NCI-H128 (cell line): ENCODE results near the gene CROCC.
A peak's percentile ranks its signal among the peaks of the same experiment; 100 is the strongest.

Experiments used
- DNase-seq: peaks from one replicate; lab custom pipeline; 2025; ENCODE audit not compliant: unreplicated experiment; lab: John Stamatoyannopoulos, UW

The CROCC gene

DNA sequence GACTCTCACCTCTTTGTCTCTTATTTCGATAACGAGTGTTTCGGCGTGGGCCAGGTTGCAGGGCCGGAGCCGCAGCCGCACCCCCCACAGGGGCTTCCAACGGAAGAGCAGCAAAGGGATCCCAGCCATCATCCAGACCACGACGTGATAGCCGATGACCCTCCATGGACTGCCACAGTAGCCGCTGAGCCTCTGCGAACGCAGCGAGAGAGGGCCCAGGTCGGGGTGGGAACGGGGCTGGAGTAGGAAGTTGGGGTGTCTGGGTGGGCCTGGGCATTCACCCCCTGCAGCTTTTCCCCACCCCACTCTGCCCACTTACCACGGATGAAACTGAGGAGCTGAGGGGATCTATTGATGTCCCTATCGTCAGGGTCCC, 83.6 kb downstream of the CROCC start:
- no peak for DNase-seq

DNA sequence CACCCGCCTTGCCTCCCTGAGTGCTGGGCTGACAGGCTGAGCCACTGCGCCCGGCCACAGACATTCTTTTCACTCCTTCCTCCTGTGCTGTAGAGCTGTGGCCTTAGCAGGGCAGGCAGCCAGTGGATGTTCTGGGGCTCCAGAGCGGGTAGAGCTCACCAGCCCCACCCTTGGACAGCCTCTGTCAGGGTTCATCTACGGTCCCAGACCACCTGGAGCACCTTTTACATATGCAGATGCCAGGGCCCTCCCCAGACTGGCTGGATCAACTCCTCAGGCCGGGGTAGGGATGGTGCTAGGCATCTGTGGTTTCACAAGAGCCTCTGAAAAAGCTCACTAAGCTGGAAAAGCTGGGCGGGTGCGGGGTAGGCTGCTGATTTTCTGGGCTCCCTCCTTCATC, 85.4 kb downstream of the CROCC start:
- no peak for DNase-seq

DNA sequence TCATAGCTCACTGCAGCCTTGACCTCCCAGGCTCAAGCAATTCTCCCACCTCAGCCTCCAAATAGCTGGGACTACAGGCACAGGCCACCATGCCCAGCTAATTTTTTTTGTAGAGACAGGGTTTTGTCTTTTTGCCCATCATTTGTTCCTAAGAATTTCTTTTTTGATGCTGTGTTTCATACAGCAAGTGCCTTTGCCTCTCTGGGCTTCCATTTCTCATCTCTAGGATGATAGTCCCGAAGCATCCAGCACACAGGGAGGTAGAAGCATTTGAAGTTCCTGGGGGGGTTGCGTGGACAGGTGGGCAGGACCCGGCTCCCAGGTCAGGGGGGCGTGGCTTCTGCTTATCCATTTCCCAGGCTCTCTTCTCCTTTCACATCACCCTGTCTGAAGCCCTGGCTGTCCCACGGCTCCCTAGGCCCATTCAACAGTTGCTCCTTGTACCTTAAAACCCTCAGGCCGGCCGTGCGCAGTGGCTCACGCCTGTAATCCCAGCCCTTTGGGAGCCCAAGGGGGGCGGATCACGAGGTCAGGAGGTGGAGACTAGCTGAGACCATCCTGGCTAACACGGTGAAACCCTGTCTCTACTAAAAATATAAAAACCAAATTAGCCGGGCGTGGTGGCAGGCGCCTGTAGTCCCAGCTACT, 86.6 kb downstream of the CROCC start:
- no peak for DNase-seq

DNA sequence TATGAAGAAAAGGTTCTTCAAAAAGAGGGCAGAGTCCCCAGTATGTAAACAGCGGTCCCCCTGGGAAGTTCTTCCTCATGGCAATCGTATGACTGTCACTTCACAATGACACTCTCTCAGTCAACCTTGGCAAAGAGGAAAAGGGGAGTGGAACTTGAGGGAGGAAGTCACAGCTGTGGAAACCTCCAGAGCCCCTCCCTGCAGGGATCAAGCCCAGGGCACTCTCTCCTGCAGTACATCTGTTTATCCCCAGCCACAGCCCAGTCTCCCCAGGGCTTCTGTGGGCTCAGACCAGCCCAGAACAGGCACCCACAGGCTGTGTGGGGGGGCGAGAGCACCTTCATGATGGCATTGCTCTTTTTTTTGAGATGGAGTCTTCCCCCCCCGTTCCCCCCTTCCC, 88.0 kb downstream of the CROCC start:
- no peak for DNase-seq

DNA sequence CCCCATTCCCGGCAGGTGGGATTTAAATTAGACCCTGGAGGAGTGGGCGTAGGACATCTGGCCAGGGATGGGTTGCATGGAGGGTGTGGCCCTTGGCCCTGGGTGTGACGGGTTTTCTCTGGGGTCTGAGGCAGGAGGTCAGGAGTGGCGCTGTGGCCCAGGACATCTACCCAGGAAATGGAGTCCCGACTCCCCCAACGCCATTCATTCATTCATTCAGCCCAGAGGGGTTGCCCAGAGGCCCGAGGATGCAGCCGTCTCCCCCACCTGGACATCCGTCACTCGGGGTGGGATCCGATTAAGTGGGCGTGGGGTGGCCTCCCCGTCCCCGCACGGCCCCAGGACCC, 89.3 kb downstream of the CROCC start:
- DNase-seq, result no peak

DNA sequence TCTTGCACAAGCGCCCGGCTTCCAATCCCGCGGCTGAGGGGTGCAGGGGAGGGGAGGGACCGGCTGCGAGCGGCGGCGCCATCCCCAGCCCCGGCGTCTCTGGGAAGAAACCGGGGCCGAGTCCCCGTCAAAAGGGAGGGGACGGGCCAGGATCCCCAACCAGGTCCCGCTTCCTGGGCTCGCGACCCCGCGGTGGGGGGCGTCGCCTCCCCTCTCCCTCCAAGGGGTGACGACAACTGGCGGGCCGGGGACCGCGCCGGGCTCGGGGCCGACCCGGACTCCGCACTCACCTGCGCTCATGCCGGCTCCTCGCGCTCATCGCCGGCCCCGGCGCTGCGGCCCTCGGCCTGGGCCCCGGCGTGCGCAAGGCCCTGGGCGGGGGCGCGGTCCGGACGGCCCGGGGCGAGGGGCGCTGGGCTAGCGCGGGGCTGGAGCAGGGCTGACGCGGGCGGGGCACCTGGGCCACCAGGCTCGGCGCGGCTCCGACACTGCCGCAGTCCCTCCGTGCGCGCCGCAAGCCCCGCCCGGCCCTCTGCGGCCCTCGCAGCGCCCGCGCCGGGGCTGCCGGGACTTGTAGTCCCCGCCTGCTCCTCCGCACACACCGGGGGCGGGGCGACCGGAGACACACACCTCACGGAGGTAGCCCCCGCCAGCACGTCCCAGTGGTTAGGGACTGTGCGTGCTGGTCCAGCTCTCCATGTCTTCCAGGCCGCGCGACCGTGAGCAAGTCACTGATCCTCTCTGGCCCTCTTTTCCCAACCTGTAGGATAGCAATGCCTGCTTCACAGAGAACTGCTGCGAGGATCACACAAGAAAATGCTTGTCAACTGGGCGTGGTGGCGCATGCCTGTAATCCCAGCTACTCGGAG, 89.9 kb downstream of the CROCC start, which contains the start of gene ATP13A2:
Gene ATP13A2, minus strand, starts transcription at position 490 of the 869 bp plus-strand sequence. Its CDS starts 190 bp downstream, at position 300.
- DNase-seq, result peak; percentile 86

DNA sequence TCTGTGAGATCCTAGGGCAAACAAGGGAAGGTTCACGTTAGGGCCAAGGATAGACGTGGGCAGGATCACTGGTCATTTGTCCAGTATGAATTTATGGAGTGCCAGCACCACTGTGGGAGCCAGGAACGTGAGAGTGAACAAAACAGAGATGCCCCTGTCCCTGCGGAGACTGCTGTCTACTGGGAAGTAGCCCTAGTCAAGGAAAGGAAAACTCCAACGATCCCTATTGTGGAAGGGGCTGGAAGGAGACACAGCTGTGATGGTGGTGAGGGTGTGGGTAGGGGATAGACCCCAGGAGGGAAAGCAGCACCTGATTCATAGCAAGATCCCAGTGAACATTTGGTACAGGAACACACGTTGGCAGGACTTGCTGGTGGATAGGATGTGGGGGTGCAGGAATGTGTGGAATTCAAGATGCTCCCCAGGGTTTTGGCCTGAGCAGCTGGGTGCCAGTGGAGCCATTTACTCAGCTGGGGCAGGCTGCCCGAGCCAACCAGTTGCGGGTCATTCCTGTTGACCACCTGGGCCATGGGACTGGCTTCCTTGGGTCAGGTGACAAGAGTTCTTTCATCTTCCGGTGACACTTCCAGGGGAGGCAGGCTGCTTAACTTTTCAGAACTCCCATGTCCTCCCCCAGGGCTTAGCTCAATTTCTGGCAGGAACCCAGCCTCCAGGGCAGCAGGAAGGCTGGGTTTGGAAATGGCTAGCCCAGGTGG, 91.2 kb downstream of the CROCC start:
- no peak for DNase-seq

DNA sequence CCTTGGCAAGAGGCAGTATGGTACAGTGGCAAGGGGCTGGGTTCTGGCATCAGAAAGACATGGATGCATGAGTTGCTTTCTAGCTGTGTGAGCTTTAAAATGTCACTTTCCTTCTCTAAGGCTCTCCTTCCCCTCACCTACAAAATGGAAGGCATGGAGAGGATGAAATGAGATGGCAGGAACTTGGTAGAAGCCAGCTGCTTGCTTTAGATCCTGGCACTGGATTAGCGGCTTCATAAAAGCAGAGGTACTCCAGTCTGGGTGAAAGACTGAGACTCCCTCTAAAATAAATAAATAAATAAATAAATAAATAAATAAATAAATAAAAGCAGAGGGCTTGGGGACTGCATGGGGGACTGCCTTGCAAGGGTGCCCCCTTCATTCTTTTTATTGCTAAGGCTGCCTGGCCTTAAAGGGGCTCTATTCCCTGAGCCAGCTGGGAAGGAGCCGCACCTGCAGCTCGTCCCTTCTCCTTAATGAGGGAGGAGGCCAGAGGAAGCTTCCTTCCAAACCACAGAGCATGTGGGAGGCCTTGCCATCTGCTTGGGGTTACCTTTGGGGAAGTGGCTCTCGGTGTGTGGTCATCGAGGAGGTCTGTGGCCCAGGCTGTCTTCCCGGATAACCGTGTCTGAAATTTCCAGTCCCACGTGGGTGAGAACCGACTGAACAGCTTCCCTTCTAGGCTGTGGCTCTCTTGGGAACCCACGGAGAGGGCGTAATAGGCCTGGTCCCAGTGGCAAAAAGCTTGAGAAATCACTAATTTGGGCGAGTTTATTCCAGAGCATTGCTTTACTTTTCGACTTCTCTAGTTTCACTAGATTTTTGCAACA, 92.0 kb downstream of the CROCC start:
- no peak for DNase-seq

DNA sequence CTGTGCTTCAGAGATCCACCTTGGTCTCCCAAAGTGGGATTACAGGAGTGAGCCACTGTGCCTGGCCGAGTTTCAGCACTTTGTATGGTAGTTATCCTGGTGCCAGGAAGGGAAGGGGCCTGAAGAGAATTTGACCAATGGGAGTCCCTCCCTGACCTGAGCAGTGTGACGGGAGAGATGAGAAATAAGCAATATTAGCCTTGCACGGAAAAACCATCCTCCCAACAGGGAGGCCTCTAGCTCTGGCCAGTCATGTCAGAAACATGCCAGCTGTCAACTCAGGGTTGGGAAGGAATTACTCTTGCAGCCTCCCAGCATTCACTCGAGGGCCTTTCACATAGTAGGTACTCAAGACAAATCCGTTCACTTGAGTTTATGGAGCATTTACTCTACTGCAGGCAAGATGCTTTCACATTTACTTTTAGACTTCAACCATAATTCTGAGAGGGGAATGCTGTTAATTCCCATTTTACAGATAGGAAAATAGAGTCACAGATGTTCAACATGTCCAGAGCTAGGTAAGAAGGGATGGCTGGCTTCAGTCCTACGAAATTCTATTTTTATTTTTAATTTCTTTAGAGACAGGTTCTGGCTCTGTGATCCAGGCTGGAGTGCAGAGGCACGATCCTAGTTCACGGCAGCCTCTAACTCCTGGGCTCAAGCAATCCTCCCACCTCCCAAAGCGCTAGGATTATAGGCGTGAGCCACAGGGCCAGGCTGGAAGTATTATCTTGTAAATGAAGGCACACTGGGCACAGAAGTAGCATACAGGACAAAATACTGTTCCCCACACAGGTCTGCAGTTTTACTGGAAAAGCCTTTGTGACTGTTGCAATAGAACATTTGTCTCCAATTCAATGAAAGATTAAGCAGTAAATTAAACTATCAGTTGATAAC, 93.2 kb downstream of the CROCC start:
- no peak for DNase-seq

DNA sequence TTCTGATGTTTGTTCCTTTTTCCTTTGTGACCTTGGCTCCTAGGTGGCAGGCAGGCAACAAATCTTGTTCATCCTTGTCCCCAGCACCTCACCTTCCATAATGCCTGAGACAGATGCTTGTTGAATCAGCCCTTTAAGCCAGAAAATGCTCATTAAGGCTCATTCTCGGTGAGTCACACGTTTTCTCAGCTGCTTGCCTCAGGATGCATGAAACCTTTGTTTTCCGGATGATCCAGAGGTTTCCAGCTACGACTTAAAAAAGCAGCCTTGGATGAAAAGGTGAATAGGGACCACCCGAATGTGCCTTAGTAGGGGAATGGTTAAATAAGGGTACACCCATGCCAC, 94.6 kb downstream of the CROCC start:
- DNase-seq, result no peak

DNA sequence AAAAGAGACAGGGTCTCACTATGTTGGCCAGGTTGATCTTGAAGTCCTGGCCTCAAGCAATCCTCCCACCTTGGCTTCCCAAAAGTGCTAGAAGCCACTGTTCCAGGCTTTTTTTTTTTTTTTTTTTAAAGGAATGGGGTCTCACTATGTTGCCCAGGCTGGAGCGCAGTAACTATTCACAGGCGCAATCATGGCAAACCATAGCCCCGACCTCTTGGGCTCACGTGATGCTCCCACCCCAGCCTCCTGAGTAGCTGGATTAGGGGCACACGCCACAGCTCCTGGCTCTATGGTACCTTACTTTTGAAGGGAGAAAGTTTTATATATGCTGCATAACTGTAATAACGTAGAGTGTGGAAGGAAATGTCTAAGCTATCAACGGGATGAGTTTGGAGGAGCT, 95.7 kb downstream of the CROCC start:
- DNase-seq, result no peak

DNA sequence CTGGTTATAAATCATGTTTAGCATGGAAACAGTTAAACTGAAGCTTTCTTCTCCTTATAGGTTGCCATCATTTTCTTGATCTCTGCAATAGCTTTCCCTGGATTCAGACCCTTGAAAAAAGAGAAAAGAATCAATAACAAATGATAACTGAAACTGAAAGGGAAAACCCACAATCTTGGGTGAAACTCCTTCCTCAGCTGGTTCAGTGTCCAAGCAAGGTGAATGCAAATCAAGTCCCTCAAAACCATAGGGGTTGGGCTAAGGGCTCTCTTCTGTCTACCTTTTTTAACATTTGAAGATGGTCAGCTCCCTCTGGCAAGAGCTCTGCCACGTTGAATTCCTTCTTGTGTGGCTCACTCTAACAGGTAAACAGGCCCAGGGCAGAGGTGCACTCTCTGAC, 97.1 kb downstream of the CROCC start:
- no peak for DNase-seq

DNA sequence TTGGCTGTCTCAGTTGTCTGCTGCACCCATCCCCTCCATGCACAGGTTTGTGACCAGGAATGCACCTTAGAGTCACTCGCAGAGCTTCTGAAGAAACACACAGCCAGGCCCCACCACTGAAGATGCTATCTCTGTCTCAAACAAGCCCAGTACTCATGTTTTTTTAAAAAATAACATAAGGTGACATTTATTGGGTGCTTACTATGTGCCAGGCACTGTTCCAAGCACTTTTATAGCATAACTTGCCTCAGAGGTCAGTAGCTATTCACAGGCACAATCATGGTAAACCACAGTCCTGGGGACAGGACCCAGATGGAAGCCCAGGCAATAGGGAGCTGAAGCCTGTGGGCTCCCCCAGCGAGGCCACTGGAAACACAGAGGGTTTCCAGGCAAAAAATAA, 98.8 kb downstream of the CROCC start:
- DNase-seq, result no peak

DNA sequence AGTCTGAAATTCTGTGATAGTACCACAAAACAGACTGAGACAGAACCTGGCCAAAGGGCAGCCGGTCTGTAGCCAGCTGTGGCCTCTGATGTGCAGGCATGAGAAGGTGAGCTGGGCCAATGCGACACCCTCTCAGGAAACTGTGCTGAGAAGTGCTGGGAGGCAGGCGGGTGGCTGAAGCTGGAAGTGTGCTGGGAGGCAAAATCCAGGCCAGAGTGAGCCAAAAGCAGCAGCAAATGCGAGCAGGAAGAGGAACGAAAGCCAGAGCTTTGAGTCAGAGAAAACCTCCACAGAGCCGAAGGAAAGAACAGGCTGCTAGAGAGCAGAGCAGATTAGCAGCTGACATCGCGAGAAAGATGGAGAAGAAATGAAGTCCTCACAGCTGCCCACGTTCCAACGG, 100.2 kb downstream of the CROCC start:
- no peak for DNase-seq
